GM18861 (cell line): ENCODE data around the gene SHC2.
"Not testable (repeated sequence)": the region's sequence is repeated elsewhere in the genome, so short reads cannot be mapped to it uniquely, and the experiment has no call there.

ENCODE experiments used
- ATAC-seq: cut with Tn5 transposase; IDR thresholded peaks from one replicate; pipeline ENCODE4 v1.9.1; 2021; ENCODE audit not compliant: unreplicated experiment

SHC2 gene

DNA sequence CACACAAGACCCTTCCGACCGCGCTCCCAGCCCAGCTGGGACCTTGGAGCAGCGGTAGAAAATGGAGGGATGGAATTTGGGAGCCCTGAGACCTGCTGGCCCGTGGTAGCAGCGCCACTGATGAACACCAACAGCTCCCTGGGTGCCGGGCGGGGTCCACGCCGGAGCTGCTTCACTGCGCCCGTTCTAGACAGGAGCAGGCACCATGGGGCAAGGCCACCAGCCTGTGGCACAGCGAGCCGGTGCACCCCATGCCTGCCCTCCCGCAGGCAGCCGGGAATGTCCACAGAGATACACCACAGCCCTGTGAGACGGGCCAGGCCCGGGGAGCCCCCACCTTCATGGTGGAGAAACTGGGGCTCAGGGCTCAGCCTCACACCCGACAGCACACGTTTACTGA, 9.9 kb upstream of the SHC2 start:
- ATAC-seq, result no peak

DNA sequence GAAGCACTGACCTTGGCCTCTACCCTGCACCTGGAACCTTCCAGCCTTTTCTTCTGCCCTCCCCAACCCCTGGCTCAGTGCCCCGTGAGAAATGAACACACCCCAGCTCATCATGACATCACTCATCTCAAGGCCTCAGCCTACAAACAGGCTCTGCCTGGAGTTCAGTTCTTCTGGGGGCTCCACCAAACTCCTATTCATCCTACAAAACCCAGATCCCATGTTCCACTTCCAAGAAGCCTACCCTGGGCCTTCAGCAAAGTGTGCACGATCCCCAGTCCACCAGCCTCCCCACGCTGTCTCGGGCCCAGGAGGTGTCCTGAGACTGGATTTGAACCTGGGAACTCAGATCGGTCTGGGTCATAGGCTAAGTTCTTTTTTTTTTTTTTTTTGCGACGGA, 9.0 kb upstream of the SHC2 start:
- ATAC-seq, result no peak

DNA sequence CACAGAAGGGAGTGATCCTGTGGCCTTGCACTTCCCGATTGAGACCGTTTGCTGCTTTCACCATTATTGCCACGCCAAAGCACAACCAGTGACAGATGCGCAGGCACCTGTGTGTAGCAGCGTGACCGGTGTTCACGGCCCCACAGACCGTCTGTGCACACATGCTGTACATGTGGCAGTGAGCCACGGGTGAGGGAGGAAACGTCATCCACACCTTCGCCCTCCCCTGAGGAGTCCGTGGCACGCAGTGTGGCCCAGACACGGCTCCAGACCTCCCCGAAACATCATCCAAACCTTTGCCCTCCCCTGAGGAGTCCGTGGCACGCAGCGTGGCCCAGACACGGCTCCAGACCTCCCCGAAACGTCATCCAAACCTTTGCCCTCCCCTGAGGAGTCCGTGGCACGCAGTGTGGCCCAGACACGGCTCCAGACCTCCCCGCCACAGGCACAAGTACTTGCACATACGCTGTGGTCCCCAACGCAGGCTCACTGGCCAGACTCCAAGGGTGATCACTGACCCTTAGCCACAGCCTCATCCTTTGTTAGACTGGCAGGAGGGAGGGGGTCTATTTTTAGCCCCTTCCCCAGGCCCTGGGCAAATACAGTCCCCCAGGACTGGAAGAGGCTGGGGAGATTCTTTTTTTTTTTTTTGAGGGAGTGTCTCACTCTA, 7.9 kb upstream of the SHC2 start:
- ATAC-seq, result no peak

DNA sequence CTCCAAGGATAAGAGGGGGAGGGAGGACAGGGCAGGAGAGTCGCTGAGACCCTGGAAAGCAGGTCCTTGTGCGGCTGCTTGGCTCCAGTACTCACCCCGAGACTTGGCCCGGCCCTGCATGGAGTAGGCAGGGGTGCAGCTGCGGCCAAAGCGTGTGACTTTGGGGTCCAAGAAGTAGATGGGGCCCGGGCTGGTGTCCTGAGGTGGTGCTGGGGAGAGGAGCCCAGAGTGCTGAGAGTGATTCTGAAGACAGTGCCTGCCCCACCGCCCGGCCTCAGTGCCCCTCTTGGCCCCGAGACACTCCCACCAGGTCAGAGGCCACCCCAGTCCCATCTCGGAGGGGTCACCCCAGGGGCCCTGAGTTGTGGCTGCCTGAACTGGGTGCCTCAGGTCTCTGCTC, 6.7 kb upstream of the SHC2 start:
- ATAC-seq, result no peak

DNA sequence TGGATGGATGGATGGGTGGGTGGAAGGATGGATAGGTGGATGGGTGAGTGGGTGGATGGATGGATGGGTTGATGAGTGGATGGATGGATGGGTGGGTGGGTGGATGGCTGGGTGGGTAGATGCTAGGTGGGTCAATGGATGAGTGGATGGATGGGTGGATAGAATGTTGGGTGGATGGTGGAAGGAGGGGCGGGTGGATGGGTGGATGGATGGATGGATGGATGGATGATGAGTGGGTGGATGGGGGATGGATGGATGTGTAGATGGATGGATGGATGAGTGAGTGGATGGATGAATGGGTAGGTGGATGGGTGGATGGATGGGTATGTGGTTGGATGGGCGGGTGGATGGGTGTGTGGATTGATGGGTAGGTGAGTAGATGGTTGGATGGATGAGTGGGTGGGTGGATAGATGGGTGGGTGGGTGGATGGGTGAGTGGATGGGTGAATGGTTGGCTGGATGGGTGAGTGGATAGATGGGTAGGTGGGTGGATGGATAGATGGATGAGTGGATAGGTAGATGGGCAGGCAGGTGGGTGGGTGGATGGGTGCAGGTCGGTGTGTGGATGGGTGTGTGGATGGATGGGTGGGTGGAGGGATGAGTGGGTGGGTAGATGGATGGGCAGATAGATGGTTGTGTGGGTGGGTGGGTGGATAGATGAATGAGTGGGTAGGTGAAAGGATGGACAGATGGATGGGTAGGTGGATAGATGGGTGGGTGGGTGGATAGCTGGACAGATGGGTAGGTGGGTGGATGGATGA, 4.4 kb upstream of the SHC2 start:
- ATAC-seq, result no peak

DNA sequence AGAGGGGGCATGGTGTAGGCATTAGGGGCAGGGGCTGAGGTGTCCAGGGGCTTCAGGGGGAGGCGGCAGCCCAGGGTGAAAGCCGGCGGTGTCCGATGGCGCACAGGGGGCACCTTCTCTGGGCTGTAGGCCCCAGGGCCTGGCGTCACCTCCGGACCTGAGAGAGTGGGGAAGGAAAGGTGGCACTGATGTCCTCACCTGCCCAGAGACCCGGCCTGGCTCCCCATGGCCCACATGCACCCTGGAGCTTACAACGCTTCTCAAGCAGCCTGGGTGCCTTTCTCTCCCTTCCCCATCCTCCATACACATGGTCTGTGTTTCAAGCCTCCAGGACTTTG, 3.3 kb upstream of the SHC2 start:
- ATAC-seq, result no peak

DNA sequence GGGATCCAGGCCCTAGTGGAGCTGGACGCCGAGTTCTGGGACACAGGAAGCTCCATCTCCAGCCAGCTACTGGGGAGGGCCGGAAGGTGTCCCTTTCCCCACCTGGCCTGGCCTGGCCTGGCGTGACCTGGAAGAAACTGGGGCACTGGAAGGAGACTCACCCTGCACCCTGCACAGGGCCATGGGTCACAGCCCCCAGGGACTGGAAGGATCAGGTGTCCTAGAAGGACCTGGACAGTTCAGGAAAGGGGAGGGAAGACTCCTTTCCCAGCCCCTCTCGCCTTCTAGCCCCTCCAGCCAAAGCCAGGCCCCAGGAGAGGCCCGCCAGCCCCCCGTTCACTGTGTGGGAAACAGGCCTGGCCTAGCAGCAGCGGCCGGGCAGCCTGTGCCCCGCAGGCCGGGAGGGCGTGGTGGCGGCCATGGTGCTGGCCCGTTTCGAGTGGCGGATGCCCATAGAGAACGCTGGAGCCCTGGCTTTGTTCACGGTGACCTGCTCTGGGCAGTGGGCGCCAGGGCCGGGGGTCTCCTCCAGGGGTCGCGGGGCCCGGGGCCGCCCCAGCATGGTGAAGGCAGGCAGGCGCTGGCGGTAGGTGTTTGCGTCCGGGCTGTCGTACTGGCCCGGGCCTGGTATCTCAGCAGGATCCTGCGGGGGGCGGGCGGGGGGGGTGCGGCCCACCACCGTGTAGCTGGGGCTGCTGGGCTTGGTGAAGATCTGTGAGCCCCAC, 2.8 kb upstream of the SHC2 start:
- no peak for ATAC-seq

DNA sequence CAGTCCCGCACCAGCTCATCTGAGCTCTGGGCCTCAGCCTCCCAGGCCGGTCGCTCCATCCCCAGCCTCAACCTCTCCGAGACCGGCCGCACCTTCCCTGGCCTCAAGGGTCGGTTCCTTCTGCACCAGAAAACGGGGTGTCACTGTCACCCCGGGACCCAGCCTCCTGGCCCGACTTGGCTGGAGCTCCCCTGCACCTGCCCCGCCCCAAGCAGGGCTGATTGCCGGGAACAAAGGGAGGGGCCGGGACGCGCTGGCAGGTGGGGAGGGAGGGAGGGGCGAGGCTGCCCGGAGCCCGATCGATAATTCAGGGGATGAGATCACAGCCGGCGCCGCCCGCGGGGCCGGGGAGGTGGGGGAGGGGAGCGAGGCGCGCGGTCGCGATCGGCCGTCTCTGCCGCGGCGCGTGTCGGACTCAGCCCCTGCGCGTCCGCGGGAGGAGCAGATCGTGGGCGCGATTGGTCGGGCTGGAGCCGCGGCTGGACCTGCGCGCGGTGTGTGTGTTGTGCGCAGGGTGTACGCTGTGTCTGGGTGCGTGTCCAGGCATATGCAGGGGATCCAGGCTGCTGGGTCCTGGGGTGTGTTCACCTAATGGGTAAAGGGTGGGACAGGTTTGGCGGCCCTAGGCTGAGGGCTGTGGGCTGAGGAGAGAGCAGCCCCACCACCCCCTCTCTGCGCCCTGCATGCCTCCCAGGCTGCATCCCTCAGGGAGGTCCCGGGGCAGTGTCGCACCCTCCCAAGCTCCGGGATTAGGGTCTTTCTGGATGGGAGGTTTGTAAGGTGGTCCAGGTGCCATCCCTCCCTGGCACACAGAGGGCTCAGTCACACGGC, 1.1 kb upstream of the SHC2 start:
- no peak for ATAC-seq

DNA sequence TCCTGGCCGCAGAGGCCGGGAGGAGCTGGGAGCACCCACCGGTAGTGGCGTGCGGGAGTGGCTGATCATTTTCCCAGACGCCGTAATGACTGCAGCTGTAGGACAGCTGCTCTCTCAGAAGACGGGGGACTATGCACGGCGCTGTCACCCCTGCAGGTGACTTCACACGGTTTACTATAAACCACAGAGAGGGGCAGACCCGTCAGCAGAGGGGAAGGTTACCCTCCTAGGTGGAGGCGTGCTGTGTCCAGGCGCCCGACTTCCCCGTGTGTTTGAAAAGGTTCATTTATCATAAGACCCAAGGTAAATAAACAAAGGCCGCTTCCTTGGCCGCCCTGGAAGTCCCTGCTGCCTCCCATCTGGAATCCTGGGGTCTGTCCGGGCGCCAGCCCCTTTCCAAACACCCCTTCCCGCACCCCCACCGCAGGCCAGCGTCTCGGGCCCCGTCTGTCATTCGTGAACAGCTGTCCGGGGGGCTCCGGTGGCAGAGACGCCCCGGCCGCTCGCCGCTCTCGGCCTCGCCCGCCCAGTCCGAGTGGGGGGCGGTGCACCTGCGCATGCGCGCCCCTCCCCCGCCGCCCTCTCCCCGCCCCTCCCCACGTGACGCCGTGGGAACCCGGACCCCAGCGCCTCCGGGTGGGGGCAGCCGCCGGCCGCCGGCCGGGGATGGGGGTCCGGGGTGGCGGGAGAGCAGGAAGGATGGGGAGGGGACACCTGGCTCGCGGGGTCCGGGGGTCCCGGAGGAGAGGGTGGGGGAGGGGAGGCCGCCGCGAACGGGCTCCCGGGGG, 915 bp downstream of the SHC2 start:
- no peak for ATAC-seq

DNA sequence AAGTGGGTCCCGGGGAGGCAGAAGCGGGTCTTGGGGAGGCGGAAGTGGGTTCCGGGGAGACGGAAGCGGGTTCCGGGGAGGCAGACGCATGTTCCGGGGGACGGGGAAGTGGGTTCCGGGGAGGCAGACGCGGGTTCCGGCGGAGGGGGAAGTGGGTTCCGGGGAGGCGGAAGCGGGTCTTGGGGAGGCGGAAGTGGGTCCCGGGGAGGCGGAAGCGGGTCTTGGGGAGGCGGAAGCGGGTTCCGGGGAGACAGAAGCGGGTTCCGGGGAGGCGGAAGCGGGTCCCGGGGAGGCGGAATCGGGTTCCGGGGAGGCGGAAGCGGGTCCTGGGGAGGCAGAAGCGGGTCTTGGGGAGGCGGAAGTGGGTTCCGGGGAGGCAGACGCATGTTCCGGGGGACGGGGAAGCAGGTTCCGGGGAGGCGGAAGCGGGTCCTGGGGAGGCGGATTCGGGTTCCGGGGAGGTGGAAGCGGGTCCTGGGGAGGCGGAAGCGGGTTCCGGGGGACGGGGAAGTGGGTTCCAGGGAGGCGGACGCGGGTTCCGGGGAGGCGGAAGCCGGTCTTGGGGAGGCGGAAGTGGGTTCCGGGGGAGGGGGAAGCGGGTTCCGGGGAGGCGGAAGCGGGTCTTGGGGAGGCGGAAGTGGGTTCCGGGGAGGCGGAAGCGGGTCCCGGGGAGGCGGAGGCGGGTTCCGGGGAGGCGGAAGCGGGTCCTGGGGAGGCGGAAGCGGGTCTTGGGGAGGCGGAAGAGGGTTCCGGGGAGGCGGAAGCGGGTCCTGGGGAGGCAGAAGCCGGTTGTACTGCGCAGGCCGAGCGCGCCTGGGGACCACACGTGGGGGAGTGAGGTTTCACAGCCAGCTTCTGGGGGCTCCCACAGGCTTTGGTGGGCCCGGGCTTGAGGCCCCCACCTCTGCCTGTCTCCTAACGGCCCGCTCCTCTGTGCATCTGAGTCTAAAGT, 2.5 kb downstream of the SHC2 start:
- no peak for ATAC-seq

DNA sequence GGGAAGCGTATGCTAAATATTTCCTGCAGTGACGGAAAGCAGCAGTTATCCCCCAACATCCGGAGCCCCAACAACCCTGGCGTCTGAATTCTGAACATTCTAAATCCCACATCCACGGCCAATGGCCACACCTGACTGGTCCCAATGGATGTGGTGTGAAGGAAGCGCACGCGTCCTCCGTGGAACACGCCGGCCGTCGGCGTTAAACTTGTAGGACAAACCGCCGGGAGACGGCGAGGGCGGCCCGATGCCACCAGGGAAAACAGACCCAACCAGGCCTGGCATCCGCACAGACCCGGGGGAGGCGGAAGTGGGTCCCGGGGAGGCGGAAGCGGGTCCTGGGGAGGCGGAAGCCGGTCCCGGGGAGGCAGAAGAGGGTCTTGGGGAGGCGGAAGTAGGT, 3.2 kb downstream of the SHC2 start:
- ATAC-seq, result no peak

DNA sequence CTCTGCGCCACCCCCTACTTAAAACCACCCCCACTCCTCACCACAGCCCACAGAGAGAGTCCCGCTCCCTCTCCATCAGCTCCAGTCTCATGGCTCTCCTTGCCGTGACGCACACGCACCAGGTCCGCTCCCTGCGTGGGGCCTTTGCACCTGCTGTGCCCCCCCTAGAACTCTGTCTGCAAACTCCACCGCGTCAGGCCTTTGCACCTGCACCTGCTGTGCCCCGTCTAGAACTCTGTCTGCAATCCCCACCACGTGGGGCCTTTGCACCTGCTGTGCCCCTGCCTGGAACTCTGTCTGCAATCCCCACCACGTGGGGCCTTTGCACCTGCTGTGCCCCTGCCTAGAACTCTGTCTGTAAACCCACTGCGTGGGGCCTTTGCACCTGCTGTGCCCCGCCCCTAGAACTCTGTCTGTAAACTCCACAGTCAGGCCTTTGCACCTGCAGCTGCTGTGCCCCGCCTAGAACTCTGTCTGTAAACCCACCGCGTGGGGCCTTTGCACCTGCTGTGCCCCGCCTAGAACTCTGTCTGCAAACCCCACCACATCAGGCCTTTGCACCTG, 4.2 kb downstream of the SHC2 start:
- no peak for ATAC-seq

DNA sequence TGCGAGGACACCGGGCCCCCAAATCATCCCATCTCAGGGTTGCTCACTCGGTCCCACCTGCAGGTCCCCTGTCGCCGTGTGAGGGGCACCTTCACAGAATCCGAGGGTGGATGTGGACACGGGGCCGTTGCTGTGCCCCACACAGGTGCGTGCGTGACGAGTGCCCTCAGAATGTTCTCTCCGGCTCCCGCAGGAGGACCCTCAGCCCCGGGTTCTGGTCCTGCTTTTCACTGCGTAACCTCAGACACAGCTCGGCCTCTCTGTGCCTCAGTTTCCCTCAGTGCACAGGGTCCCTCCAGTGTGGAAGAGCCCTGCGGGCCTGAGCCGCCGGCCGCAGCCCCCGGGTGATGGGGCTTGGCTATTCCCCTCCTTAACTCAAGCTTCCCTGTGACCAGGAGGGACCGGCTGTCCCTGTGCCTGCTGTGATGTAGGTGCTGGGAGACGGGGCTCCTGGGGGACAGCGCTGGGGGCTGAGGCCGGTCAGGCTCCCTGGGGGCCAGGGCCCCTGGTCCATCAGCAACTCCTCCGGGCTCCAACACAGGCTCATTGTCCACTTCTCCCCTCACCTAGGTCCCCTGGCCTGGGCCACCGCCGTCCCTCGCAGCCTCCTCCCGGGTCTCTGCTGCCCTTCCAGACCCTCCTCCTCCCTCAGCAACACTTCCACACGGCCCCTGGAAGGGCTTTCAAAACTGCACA, 4.8 kb downstream of the SHC2 start:
- no peak for ATAC-seq

DNA sequence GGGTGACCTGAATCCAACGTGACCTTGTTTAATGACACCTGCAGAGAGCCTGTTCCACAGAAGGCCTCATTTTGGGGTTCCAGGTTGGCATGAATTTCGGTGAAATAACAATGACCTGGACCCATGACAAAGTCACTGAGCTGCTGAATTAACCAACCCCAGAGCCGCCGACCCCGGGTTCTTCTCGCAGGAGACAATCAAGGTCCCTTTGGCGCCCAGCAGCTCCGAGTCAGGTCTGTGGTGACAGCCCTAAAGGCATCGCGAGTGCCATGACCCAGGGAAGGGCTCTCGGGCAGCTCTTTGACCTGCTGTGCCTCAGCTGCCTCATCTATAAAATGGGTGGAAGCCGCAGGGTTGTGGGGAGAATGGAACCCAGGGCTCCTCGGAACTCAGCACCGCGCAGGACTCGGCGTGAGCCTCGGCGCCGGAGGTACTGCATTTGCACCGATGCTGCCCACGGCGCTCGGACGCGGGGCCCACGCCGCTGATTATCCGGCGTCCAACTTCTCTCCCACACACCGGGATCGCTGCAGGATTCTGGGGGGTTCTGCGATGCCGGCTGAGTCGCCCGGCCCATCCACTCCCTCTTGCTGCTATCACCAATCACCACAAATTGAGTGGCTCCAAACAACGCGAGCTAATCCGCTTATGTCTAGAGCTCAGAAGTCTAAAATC, 5.7 kb downstream of the SHC2 start:
- ATAC-seq, result no peak

DNA sequence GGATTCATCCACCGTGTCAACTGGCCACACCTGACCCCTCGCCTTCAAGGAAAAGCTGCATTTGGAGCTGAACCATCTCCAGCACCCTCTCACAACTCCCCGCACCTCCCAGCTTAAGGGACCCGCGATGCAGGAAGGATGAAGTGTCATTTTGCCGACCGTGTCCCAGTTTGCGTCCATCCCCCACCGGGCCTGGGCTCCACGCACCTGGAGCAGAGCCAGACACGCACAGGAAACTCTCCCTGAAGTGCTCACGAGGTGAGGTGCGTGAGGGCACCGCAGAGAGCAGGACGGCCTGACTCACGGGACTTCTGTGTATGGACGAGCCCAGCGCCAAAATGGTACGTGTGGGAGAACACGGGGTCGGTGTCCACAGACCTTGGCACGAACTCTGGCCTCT, 7.2 kb downstream of the SHC2 start:
- no peak for ATAC-seq

DNA sequence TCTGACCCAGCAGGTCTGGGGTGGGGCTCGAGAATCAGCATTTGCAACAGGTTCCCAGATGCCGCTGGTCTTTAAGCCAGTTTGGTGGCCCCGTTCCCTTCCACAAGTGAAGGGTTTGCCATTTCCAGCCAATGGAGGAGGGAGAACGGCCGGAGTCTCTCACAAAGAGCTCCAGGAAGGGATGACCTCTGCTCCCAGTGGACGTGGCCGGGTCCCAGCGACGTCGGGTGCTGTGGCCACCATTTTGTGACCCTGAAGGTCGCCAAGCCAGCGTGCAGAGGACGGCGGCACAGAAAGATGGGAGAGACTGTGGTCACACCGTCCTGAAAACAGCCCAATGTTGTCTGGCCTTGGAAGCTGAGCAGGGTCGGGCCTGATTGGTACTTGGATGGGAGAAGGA, 8.0 kb downstream of the SHC2 start:
- no peak for ATAC-seq

DNA sequence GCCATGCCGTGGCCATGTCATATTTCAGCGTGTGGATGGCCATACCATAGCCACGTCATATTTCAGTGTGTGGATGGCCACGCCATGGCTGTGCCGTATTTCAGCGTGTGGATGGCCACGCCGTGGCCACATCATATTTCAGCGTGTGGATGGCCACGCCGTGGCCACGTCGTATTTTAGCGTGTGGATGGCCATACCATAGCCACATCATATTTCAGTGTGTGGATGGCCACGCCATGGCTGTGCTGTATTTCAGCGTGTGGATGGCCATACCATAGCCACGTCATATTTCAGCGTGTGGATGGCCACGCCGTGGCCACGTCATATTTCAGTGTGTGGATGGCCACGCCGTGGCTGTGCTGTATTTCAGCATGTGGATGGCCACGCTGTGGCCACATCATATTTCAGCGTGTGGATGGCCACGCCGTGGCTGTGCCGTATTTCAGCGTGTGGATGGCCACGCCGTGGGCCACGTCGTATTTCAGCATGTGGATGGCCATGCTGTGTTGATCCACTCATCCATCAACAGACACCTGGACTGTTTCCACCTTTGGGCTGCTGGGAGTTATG, 9.8 kb downstream of the SHC2 start:
- not testable (repeated sequence) for ATAC-seq

DNA sequence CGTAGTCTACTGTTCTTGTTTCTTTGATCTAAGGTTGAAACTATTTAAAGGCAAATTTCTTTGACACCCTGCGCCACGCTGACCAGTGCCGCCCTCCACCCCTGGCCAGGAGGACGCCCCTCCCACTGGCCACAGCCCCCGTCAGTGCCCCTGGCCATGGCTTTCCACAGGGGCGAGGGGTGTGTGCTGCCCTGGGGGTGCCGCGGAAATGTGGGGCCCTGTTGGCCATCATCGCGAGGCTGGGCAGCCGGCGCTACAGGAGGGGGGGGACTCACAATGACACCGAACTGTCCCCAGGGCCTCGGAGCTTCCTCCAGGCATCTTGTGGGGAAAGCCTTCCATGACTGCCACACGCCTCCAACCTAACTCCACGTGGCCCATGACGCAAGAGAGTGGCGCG, 10.9 kb downstream of the SHC2 start:
- ATAC-seq, result no peak
